ENCODE results near the gene CFAP251. TPM values are rescaled to one million over a fixed set of nuclear protein-coding genes. Genes with fewer than 3 reads are reported as not detected.
A peak's percentile ranks its signal among the peaks of the same experiment; 100 is the strongest.

Gene CFAP251
- total and polyA plus RNA-seq, 2 of the 13 experiments (the other 11 are each of a cell fraction or from before 2014, with no cell fraction given) = 0.30 to 0.42 TPM

DNA sequence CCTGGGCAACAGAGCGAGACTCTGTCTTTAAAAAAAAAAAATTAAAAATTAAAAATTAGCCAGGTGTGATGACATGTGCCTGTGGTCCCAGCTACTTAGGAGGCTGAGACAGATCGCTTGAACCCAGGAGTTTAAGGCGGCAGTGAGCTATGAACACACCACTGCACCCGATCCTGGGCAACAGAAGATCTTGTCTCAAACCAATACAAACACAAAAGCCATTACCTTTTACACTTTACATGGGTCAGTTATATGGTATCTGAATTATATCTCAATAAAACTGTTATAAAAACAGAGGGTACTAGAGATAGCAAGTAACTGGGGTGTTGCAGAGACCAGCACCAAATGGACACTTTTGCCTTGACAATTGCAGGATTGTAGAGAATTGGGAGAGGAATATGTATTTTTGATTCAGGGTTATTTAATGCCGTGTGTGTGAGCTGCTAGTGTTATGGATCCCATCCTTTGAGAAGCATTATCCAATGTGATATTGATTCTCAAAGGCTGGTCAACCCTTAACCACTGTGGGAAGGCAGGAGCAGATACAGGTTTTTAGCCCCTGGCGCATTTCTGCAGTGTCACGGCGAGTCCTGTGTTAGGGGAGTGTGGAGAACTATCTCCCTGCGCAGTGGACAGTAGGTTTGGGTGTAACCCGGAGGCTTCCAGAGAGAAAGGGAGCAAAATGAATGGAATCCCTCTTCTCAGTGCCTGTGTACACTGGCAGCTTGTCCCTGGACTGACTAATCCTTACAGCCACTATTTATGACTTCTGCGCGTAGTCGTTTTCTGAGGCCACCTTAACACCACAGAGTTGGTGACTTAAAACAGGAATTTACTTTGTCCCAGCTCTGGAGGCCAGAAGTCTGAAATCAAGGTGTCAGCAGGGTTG, 25.5 kb upstream of the CFAP251 start:
- ChIA-PET CTCF (ENCODE audit: low intra/inter-chr PET ratio, low total read pairs) (interaction anchor here (2.1 kb wide), 1 partner anchor 98 kb away, joined by 20 read pairs; the partner anchor contains the start of gene RHOF), POLR2A (interaction anchor here (0.6 to 4.3 kb wide), 8 partner anchors 17 to 333 kb away, joined by 3 to 32 read pairs (median 3); partner anchors contain the start of genes DIABLO, HPD and RHOF)
- Histone ChIP-seq H3K9ac (ENCODE audit: insufficient read depth, low read depth, low read length) (peak overlapping the region; percentile 26; the same call in 1 of the 2 replicates), H4K20me1 (ENCODE audit: insufficient read depth, low read length) (no peaks in the 10 kb centered on the region), H3K27ac (ENCODE audit: extremely low read length, insufficient read depth, low read length) (peak overlapping the region; percentile 33), H3K4me1 (ENCODE audit: insufficient read depth, low read length) (peaks cover 38% of the 10 kb centered on the region), H3K9me3 (ENCODE audit: low read length) (no peaks in the 10 kb centered on the region), H3K36me3 (replicated peaks in 1 of 2; ENCODE audit: control insufficient read depth in 1 of 2, insufficient read depth in 2 of 2, low read length in 2 of 2) (peaks cover 6 to 26% of the 10 kb centered on the region in 2 experiments), H3K79me2 (ENCODE audit: insufficient read depth, low read length) (peaks cover 24% of the 10 kb centered on the region), H3K4me3 (replicated peaks in 1 of 3; ENCODE audit: insufficient read depth in 1 of 3, low read depth in 2 of 3, low read length in 3 of 3) (no peak overlapping the region), H3K27me3 (ENCODE audit: control insufficient read depth in 1 of 2, insufficient read depth in 2 of 2, low read length in 2 of 2) (no peaks in the 10 kb centered on the region; a peak in 1 of 5 replicates), H3K4me2 (ENCODE audit: low read depth, low read length) (no peak overlapping the region), H2AFZ (ENCODE audit: low read length) (no peak overlapping the region)
- ATAC-seq (no peak), DNase-seq (ENCODE audit: low spot score) (no peak), FAIRE-seq (no peak)
- 91% methylated on average over 13 of the region's 13 CpGs for WGBS (ENCODE audit: low lambda C conversion rate)
- no TSS peak for BruUV-seq (replicated peaks)
- in situ Hi-C loops (cut with HindIII; ENCODE audit: extremely low pct_ligation_motif_present, low pct_unique_long_range_greater_than_20kb) = no loop called here
- TF ChIP-seq, protein P1, sequence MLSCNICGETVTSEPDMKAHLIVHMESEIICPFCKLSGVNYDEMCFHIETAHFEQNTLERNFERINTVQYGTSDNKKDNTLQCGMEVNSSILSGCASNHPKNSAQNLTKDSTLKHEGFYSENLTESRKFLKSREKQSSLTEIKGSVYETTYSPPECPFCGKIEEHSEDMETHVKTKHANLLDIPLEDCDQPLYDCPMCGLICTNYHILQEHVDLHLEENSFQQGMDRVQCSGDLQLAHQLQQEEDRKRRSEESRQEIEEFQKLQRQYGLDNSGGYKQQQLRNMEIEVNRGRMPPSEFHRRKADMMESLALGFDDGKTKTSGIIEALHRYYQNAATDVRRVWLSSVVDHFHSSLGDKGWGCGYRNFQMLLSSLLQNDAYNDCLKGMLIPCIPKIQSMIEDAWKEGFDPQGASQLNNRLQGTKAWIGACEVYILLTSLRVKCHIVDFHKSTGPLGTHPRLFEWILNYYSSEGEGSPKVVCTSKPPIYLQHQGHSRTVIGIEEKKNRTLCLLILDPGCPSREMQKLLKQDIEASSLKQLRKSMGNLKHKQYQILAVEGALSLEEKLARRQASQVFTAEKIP (CRISPR knock-in tag; IDR thresholded peaks at IDR 0.05; ENCODE audit: borderline replicate concordance) = no peak
- TF ChIP-seq, protein P2, sequence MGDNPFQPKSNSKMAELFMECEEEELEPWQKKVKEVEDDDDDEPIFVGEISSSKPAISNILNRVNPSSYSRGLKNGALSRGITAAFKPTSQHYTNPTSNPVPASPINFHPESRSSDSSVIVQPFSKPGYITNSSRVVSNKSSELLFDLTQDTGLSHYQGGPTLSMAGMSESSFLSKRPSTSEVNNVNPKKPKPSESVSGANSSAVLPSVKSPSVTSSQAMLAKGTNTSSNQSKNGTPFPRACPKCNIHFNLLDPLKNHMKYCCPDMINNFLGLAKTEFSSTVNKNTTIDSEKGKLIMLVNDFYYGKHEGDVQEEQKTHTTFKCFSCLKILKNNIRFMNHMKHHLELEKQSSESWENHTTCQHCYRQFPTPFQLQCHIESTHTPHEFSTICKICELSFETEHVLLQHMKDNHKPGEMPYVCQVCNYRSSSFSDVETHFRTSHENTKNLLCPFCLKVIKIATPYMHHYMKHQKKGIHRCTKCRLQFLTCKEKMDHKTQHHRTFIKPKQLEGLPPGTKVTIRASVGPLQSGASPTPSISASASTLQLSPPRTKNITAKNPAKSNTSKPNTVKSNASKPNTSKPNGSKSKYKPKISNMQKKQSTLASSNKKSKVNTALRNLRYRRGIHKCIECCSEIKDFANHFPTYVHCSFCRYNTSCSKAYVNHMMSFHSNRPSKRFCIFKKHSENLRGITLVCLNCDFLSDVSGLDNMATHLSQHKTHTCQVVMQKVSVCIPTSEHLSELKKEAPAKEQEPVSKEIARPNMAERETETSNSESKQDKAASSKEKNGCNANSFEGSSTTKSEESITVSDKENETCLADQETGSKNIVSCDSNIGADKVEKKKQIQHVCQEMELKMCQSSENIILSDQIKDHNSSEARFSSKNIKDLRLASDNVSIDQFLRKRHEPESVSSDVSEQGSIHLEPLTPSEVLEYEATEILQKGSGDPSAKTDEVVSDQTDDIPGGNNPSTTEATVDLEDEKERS (CRISPR knock-in tag; IDR thresholded peaks at IDR 0.05) = no peak
- TF ChIP-seq KLF9 (CRISPR knock-in tag; IDR thresholded peaks at IDR 0.05; ENCODE audit: low read depth) (no peak), ZFP62 (CRISPR knock-in tag; IDR thresholded peaks at IDR 0.05) (no peak), MTA1 (CRISPR knock-in tag; IDR thresholded peaks at IDR 0.05; ENCODE audit: borderline replicate concordance) (no peak), ZNF160 (CRISPR knock-in tag; IDR thresholded peaks at IDR 0.05) (no peak), HOMEZ (CRISPR knock-in tag; IDR thresholded peaks at IDR 0.05; ENCODE audit: low read depth) (no peak), ZFP1 (CRISPR knock-in tag; IDR thresholded peaks at IDR 0.05) (no peak), ZSCAN30 (CRISPR knock-in tag; IDR thresholded peaks at IDR 0.05) (no peak), KDM3A (CRISPR knock-in tag; IDR thresholded peaks at IDR 0.05; ENCODE audit: low read depth) (no peak), ATAD3A (CRISPR knock-in tag; IDR thresholded peaks at IDR 0.05) (no peak), MED1 (CRISPR knock-in tag; IDR thresholded peaks at IDR 0.05) (no peak), FOXK1 (CRISPR knock-in tag; IDR thresholded peaks at IDR 0.05; ENCODE audit: borderline replicate concordance, low read depth) (no peak), IRF9 (CRISPR knock-in tag; IDR thresholded peaks at IDR 0.05; ENCODE audit: borderline replicate concordance) (no peak), ZNF577 (CRISPR knock-in tag; IDR thresholded peaks at IDR 0.05; ENCODE audit: borderline replicate concordance, low read depth) (no peak), RXRB (CRISPR knock-in tag; IDR thresholded peaks at IDR 0.05; ENCODE audit: borderline replicate concordance) (no peak)
- intact Hi-C loops (cut with micrococcal nuclease; ENCODE audit: unreplicated experiment) = no loop called here
